ENCODE data around the gene PDE3B.

PDE3B gene

GRCh38 chr11:14700593-14700992 lies 57.0 kb downstream of the PDE3B start:
- WGBS (ENCODE audit: extremely low coverage, insufficient coverage, insufficient read length) = no CpG with 5 or more reads among the region's 1 CpG
- Histone ChIP-seq H3K27me3 (ENCODE audit: insufficient read depth, low read length) (no peaks in the 10 kb centered on the region), H3K18ac (ENCODE audit: low read length) (no peak overlapping the region)

GRCh38 chr11:14702760-14703159 lies 59.2 kb downstream of the PDE3B start:
- Histone ChIP-seq H2BK120ac (ENCODE audit: insufficient read depth, low read length, poor library complexity) (no peak overlapping the region), H3K36me3 (ENCODE audit: control insufficient read depth in 1 of 2, insufficient read depth in 2 of 2, low read length in 2 of 2) (no peaks in the 10 kb centered on the region), H3K18ac (ENCODE audit: low read length) (no peak overlapping the region), H2BK5ac (ENCODE audit: low read depth, low read length, poor library complexity) (no peak overlapping the region), H3K27me3 (ENCODE audit: insufficient read depth, low read length) (no peaks in the 10 kb centered on the region), H3K27ac (ENCODE audit: low read depth, low read length) (no peak overlapping the region), H3K9ac (ENCODE audit: low read length) (no peak overlapping the region), H3K4me2 (ENCODE audit: low read length) (no peak overlapping the region), H3K4me3 (ENCODE audit: low read depth, low read length) (no peak overlapping the region), H2BK12ac (ENCODE audit: low read length) (no peak overlapping the region), H3K9me3 (ENCODE audit: insufficient read depth, low read depth, low read length) (no peaks in the 10 kb centered on the region), H3K4ac (ENCODE audit: low read depth, low read length) (no peak overlapping the region), H2AK5ac (ENCODE audit: low read length) (no peak overlapping the region), H4K12ac (ENCODE audit: low read depth, low read length) (no peak overlapping the region), H3K23ac (ENCODE audit: low read length) (no peak overlapping the region), H4K8ac (ENCODE audit: low read depth, low read length) (no peak overlapping the region), H3K14ac (ENCODE audit: low read length) (no peak overlapping the region), H3K4me1 (ENCODE audit: control insufficient read depth in 1 of 2, insufficient read depth in 2 of 2, low read length in 2 of 2) (no peaks in the 10 kb centered on the region), H3K79me1 (ENCODE audit: low read length) (no peaks in the 10 kb centered on the region), H2AFZ (ENCODE audit: insufficient read depth, low read length, poor library complexity) (no peak overlapping the region), H4K91ac (ENCODE audit: low read depth, low read length) (no peak overlapping the region), H3K79me2 (ENCODE audit: control insufficient read depth, insufficient read depth, low read length, poor library complexity) (no peaks in the 10 kb centered on the region)
- no peak for DNase-seq
- WGBS (ENCODE audit: extremely low coverage, insufficient coverage, insufficient read length) = no CpG with 5 or more reads among the region's 1 CpG

More at GRCh38 chr11:14700593-14700992, 57.0 kb downstream of the PDE3B start:
- Histone ChIP-seq H3K36me3 (ENCODE audit: control insufficient read depth in 1 of 2, insufficient read depth in 2 of 2, low read length in 2 of 2) (no peaks in the 10 kb centered on the region), H4K8ac (ENCODE audit: low read depth, low read length) (no peak overlapping the region), H3K14ac (ENCODE audit: low read length) (no peak overlapping the region), H3K79me1 (ENCODE audit: low read length) (no peaks in the 10 kb centered on the region), H3K4me2 (ENCODE audit: low read length) (no peak overlapping the region), H3K4me1 (ENCODE audit: control insufficient read depth in 1 of 2, insufficient read depth in 2 of 2, low read length in 2 of 2) (no peaks in the 10 kb centered on the region), H2AK5ac (ENCODE audit: low read length) (no peak overlapping the region), H3K23ac (ENCODE audit: low read length) (no peak overlapping the region), H3K9me3 (ENCODE audit: insufficient read depth, low read depth, low read length) (no peaks in the 10 kb centered on the region), H3K27ac (ENCODE audit: low read depth, low read length) (no peak overlapping the region), H2BK12ac (ENCODE audit: low read length) (no peak overlapping the region), H3K4me3 (ENCODE audit: low read depth, low read length) (no peak overlapping the region), H3K4ac (ENCODE audit: low read depth, low read length) (no peak overlapping the region), H2AFZ (ENCODE audit: insufficient read depth, low read length, poor library complexity) (no peak overlapping the region), H3K79me2 (ENCODE audit: control insufficient read depth, insufficient read depth, low read length, poor library complexity) (no peaks in the 10 kb centered on the region), H3K9ac (ENCODE audit: low read length) (no peak overlapping the region), H2BK120ac (ENCODE audit: insufficient read depth, low read length, poor library complexity) (no peak overlapping the region), H2BK5ac (ENCODE audit: low read depth, low read length, poor library complexity) (no peak overlapping the region), H4K91ac (ENCODE audit: low read depth, low read length) (no peak overlapping the region), H4K12ac (ENCODE audit: low read depth, low read length) (no peak overlapping the region)
- no peak for DNase-seq

- Histone ChIP-seq H2BK120ac (ENCODE audit: insufficient read depth, low read length, poor library complexity) (no peak overlapping the region), H3K4me1 (ENCODE audit: control insufficient read depth in 1 of 2, insufficient read depth in 2 of 2, low read length in 2 of 2) (no peaks in the 10 kb centered on the region), H3K9me3 (ENCODE audit: insufficient read depth, low read depth, low read length) (no peaks in the 10 kb centered on the region), H3K23ac (ENCODE audit: low read length) (no peak overlapping the region), H3K27me3 (ENCODE audit: insufficient read depth, low read length) (no peaks in the 10 kb centered on the region), H3K79me2 (ENCODE audit: control insufficient read depth, insufficient read depth, low read length, poor library complexity) (no peaks in the 10 kb centered on the region), H3K36me3 (ENCODE audit: control insufficient read depth in 1 of 2, insufficient read depth in 2 of 2, low read length in 2 of 2) (no peaks in the 10 kb centered on the region), H2AK5ac (ENCODE audit: low read length) (no peak overlapping the region), H3K9ac (ENCODE audit: low read length) (no peak overlapping the region), H4K91ac (ENCODE audit: low read depth, low read length) (no peak overlapping the region), H3K79me1 (ENCODE audit: low read length) (no peaks in the 10 kb centered on the region), H2AFZ (ENCODE audit: insufficient read depth, low read length, poor library complexity) (no peak overlapping the region), H3K4me3 (ENCODE audit: low read depth, low read length) (no peak overlapping the region), H4K8ac (ENCODE audit: low read depth, low read length) (no peak overlapping the region), H3K27ac (ENCODE audit: low read depth, low read length) (no peak overlapping the region), H2BK5ac (ENCODE audit: low read depth, low read length, poor library complexity) (no peak overlapping the region), H3K4ac (ENCODE audit: low read depth, low read length) (no peak overlapping the region), H3K4me2 (ENCODE audit: low read length) (no peak overlapping the region), H3K14ac (ENCODE audit: low read length) (no peak overlapping the region), H3K18ac (ENCODE audit: low read length) (no peak overlapping the region), H2BK12ac (ENCODE audit: low read length) (no peak overlapping the region), H4K12ac (ENCODE audit: low read depth, low read length) (no peak overlapping the region)
- no CpG with 5 or more reads among the region's 1 CpG for WGBS (ENCODE audit: extremely low coverage, insufficient coverage, insufficient read length)
- no peak for DNase-seq
Observed at GRCh38 chr11:14703731-14704130, 60.1 kb downstream of the PDE3B start.

- no peak overlapping the region for H3K23ac ChIP-seq (ENCODE audit: low read length)
- H2AK5ac ChIP-seq (ENCODE audit: low read length) = no peak overlapping the region
- no peak overlapping the region for H4K12ac ChIP-seq (ENCODE audit: low read depth, low read length)
- no peak overlapping the region for H3K14ac ChIP-seq (ENCODE audit: low read length)
- no peak overlapping the region for H2BK12ac ChIP-seq (ENCODE audit: low read length)
- H3K4me1 ChIP-seq (ENCODE audit: control insufficient read depth in 1 of 2, insufficient read depth in 2 of 2, low read length in 2 of 2) = no peaks in the 10 kb centered on the region
- H3K27me3 ChIP-seq (ENCODE audit: insufficient read depth, low read length) = no peaks in the 10 kb centered on the region
- no peak overlapping the region for H2BK120ac ChIP-seq (ENCODE audit: insufficient read depth, low read length, poor library complexity)
- no peak overlapping the region for H3K4ac ChIP-seq (ENCODE audit: low read depth, low read length)
- H2AFZ ChIP-seq (ENCODE audit: insufficient read depth, low read length, poor library complexity) = no peak overlapping the region
- no peak overlapping the region for H3K4me2 ChIP-seq (ENCODE audit: low read length)
- no peak overlapping the region for H4K8ac ChIP-seq (ENCODE audit: low read depth, low read length)
- WGBS (ENCODE audit: extremely low coverage, insufficient coverage, insufficient read length) = no CpG with 5 or more reads among the region's 2 CpGs
- no peak for DNase-seq
- H3K18ac ChIP-seq (ENCODE audit: low read length) = no peak overlapping the region
- no peaks in the 10 kb centered on the region for H3K36me3 ChIP-seq (ENCODE audit: control insufficient read depth in 1 of 2, insufficient read depth in 2 of 2, low read length in 2 of 2)
- no peaks in the 10 kb centered on the region for H3K79me2 ChIP-seq (ENCODE audit: control insufficient read depth, insufficient read depth, low read length, poor library complexity)
- H3K9me3 ChIP-seq (ENCODE audit: insufficient read depth, low read depth, low read length) = no peaks in the 10 kb centered on the region
- no peaks in the 10 kb centered on the region for H3K79me1 ChIP-seq (ENCODE audit: low read length)
- no peak overlapping the region for H2BK5ac ChIP-seq (ENCODE audit: low read depth, low read length, poor library complexity)
- H3K9ac ChIP-seq (ENCODE audit: low read length) = no peak overlapping the region
- no peak overlapping the region for H4K91ac ChIP-seq (ENCODE audit: low read depth, low read length)
- no peak overlapping the region for H3K27ac ChIP-seq (ENCODE audit: low read depth, low read length)
- H3K4me3 ChIP-seq (ENCODE audit: low read depth, low read length) = no peak overlapping the region
Observed at GRCh38 chr11:14705067-14705466, 61.5 kb downstream of the PDE3B start.

All from trophoblast cell (in vitro differentiated cells and primary cell).